SU-DHL-6 (cell line): ENCODE measurements around the gene EVPLL.

Experiments
- CTCF ChIP-seq: fragments of 200-600 bp; sonication (generic); IDR thresholded peaks from one replicate; pipeline ENCODE4 v1.5.1; 2017; ENCODE audit warnings: antibody characterized with exemption, mild to moderate bottlenecking, low read length, moderate library complexity; ENCODE audit not compliant: insufficient read depth, poor library complexity, severe bottlenecking
- EZH2phosphoT487 ChIP-seq: fragments of 200-600 bp; sonication (generic), shearing (Covaris generic); conservative IDR thresholded peaks from 2 replicates; pipeline ENCODE4 v1.6.1; 2018; ENCODE audit warnings: mild to moderate bottlenecking, antibody characterized with exemption, low read length, moderate library complexity, mixed read lengths

- TF ChIP-seq CTCF (no peak), EZH2phosphoT487 (no peak)
Observed at GRCh38 chr17:18356624-18357023, 21.0 kb upstream of the EVPLL start.
